DMS153 treated with DMSO at 0.1 percent for 48 hours (cell line): Measurements from ENCODE around the gene SOX10.
A peak's percentile ranks its signal among the peaks of the same experiment; 100 is the strongest.

Source experiments
- DNase-seq: peaks from one replicate; lab custom pipeline; 2025; ENCODE audit not compliant: unreplicated experiment; lab: John Stamatoyannopoulos, UW

Gene SOX10

GRCh38 chr22:37983860-37984791, at the start of gene SOX10:
Gene SOX10 (minus strand): TSS chr22:37984555. CDS start chr22:37983784, 771 bp downstream.
- DNase-seq = no peak

GRCh38 chr22:38033522-38034277, 49.3 kb upstream of the SOX10 start:
- DNase-seq = no peak

- DNase-seq = no peak
These were observed 48.5 kb upstream of the SOX10 start for GRCh38 chr22:38032681-38033521.

GRCh38 chr22:38031491-38031890, 47.1 kb upstream of the SOX10 start:
- DNase-seq = no peak

GRCh38 chr22:38030311-38031133, 46.2 kb upstream of the SOX10 start:
- DNase-seq = no peak

GRCh38 chr22:38029901-38030300, 45.5 kb upstream of the SOX10 start:
- no peak for DNase-seq

GRCh38 chr22:38029370-38029769, 45.0 kb upstream of the SOX10 start:
- DNase-seq = no peak

- no peak for DNase-seq
These were observed 44.2 kb upstream of the SOX10 start for GRCh38 chr22:38028344-38029130.

GRCh38 chr22:38027487-38027886, 43.1 kb upstream of the SOX10 start:
- DNase-seq = no peak

- no peak for DNase-seq
These were observed 42.1 kb upstream of the SOX10 start for GRCh38 chr22:38026130-38027111.

- no peak for DNase-seq
These were observed 41.2 kb upstream of the SOX10 start for GRCh38 chr22:38025514-38025913.

GRCh38 chr22:38023045-38023444, 38.7 kb upstream of the SOX10 start:
- DNase-seq = no peak

- no peak for DNase-seq
These were observed 36.9 kb upstream of the SOX10 start for GRCh38 chr22:38021206-38021605.

- no peak for DNase-seq
These were observed 34.8 kb upstream of the SOX10 start for GRCh38 chr22:38018938-38019827.

- DNase-seq = no peak
These were observed 33.9 kb upstream of the SOX10 start for GRCh38 chr22:38017939-38018885.

- DNase-seq = peak; percentile 31
These were observed 33.0 kb upstream of the SOX10 start for GRCh38 chr22:38017272-38017920.
